Left ventricle myocardium inferior (tissue), 1 donor: ENCODE data around the gene LIN52. TPM values are rescaled to one million over a fixed set of nuclear protein-coding genes. Genes with fewer than 3 reads are reported as not detected.

Source experiments
- DNase-seq: peaks from one replicate; pipeline ENCODE4 v3.0.0-alpha.2; 2020
- H3K27ac ChIP-seq: fragments of 200-600 bp; replicated peaks from 2 replicates; pipeline ENCODE4 v1.8.0; 2021
- H3K27me3 ChIP-seq: fragments of 200-600 bp; 2 replicates; pipeline ENCODE4 v1.8.0; 2021; ENCODE audit warnings: low read depth
- H3K36me3 ChIP-seq: fragments of 200-600 bp; 2 replicates; pipeline ENCODE4 v1.8.0; 2021
- H3K4me1 ChIP-seq: fragments of 200-600 bp; 2 replicates; pipeline ENCODE4 v1.8.0; 2021
- H3K4me3 ChIP-seq: fragments of 200-600 bp; 2 replicates; pipeline ENCODE4 v1.8.0; 2021; ENCODE audit warnings: mild to moderate bottlenecking, moderate library complexity
- H3K9me3 ChIP-seq: fragments of 200-600 bp; replicated peaks from 2 replicates; pipeline ENCODE4 v1.8.0; 2021
- intact Hi-C: fragments of 100-400 bp; cut with micrococcal nuclease; formaldehyde crosslinking; loops from one replicate; pipeline ENCODE4 v1.11.0; 2022
- total RNA-seq: library from RNA; stranded (reverse); fragmentation: NEBNext Ultra II Directional; extraction: Animal tissue kit (Norgen Biotek cat#: 25700); gene quantifications from one replicate; pipeline ENCODE4 v1.2.1, GENCODE V29; 2021
- TF ChIP-seq, protein P1 (sequence below): fragments of 200-600 bp; IDR thresholded peaks from 2 replicates; pipeline ENCODE4 v1.8.0; 2021; ENCODE audit warnings: antibody characterized with exemption, mild to moderate bottlenecking, borderline replicate concordance
- donor health status: DM: no; HTN: yes; CAD: no; lungs with severe emphysema.

LIN52 gene
- total RNA-seq, 1 donor from 2014 or later: 8.0 TPM

DNA sequence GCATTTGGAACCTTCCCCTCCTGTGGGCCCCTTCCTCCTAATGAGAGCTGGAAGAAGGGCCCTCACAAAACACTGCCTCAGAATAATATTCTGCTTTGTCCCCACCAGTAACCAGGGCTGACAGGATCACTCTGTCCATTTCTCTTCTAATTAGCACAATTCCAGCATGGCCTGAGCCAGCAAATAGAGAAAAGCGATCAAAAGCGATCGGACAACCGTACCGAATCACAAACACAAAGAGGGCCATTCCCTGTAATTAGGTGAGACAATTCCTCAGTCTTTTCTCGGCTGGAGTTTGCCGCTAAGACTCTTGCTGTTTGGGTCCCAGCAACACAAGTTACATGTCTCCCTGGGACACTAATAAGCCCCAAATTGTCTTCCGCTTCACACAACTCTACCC, 118.9 kb downstream of the LIN52 start:
- intact Hi-C loops: no loop called here
- H3K27me3 ChIP-seq: no peaks in the 10 kb centered on the region
- TF ChIP-seq, protein P1, sequence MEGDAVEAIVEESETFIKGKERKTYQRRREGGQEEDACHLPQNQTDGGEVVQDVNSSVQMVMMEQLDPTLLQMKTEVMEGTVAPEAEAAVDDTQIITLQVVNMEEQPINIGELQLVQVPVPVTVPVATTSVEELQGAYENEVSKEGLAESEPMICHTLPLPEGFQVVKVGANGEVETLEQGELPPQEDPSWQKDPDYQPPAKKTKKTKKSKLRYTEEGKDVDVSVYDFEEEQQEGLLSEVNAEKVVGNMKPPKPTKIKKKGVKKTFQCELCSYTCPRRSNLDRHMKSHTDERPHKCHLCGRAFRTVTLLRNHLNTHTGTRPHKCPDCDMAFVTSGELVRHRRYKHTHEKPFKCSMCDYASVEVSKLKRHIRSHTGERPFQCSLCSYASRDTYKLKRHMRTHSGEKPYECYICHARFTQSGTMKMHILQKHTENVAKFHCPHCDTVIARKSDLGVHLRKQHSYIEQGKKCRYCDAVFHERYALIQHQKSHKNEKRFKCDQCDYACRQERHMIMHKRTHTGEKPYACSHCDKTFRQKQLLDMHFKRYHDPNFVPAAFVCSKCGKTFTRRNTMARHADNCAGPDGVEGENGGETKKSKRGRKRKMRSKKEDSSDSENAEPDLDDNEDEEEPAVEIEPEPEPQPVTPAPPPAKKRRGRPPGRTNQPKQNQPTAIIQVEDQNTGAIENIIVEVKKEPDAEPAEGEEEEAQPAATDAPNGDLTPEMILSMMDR: no peak
- no peak overlapping the region for H3K4me3 ChIP-seq
- DNase-seq: no peak
- H3K36me3 ChIP-seq: peaks cover 28% of the 10 kb centered on the region
- no peak overlapping the region for H3K27ac ChIP-seq
- H3K9me3 ChIP-seq: no peaks in the 10 kb centered on the region
- no peaks in the 10 kb centered on the region for H3K4me1 ChIP-seq

DNA sequence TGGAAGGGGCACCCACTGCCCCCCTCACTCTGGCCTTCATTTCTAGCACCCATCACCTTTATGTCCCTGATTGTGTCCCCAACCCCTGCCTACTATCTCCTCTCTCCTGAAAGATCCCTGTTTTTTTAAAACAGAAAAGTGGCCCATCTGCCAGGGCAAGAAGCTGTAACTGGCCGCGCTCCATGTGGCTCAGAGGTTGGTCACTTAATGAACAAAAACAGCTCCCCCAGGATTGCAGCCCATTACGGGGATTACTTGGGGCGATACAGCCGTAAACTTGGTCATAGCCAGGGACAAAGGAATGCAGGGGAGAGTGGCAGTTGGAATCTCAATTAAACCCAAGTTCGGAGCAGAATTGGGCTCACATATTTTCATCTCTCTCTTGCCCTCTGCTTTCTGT, 119.7 kb downstream of the LIN52 start:
- H3K9me3 ChIP-seq: no peaks in the 10 kb centered on the region
- H3K27me3 ChIP-seq: no peaks in the 10 kb centered on the region
- H3K4me1 ChIP-seq: no peaks in the 10 kb centered on the region
- no peak overlapping the region for H3K27ac ChIP-seq
- no peak overlapping the region for H3K4me3 ChIP-seq
- peaks cover 20% of the 10 kb centered on the region for H3K36me3 ChIP-seq
- TF ChIP-seq, protein P1: no peak
- DNase-seq: no peak
- intact Hi-C loops: no loop called here

DNA sequence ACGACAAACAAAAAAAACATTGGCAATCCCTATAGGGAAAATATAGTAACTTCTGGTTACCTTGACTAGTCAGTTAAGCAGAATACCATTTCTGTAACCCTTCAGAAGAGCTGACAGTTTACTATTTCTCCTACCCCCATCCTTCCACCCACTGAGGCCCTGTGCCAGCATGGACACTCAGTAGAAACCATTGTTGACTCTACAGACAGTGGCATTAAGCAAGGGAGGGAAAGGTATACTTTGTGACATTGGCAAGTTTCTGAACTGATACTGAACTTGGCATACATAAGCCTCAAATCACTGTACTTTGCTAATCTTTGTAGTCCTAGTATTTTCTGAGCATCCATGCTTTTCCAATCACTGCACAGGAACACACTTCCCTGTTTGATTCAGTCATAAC, 121.1 kb downstream of the LIN52 start:
- intact Hi-C loops: no loop called here

DNA sequence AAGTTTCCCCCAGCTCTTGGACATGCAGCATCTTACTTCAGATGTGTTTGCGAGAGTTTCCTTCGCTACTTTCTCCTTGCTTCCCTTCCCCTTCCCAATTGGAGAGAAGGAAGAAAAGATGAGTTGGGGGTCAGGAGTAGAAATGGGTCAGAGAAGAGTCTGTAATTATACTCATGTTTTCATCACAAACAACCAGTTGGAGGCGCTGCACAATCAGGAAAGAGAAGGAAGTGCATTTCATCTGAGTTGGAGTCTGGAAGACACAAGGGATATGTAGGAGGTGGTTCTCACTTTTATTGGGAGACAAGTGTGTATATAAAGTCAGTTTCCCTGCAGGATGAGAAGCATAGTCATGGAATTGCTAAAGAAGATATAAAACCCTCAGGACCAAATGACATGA, 123.2 kb downstream of the LIN52 start:
- Histone ChIP-seq H3K4me3 (no peak overlapping the region), H3K36me3 (peaks cover 4% of the 10 kb centered on the region), H3K27ac (no peak overlapping the region), H3K9me3 (no peaks in the 10 kb centered on the region), H3K4me1 (no peaks in the 10 kb centered on the region), H3K27me3 (peaks cover 18% of the 10 kb centered on the region)
- DNase-seq: no peak
- intact Hi-C loops: no loop called here
- TF ChIP-seq, protein P1: no peak

More for the DNA sequence above, 121.1 kb downstream of the LIN52 start:
- peaks cover 4% of the 10 kb centered on the region for H3K27me3 ChIP-seq
- no peaks in the 10 kb centered on the region for H3K4me1 ChIP-seq
- H3K9me3 ChIP-seq: no peaks in the 10 kb centered on the region
- DNase-seq: no peak
- TF ChIP-seq, protein P1: no peak
- H3K36me3 ChIP-seq: peaks cover 10% of the 10 kb centered on the region
- H3K4me3 ChIP-seq: no peak overlapping the region
- H3K27ac ChIP-seq: no peak overlapping the region

DNA sequence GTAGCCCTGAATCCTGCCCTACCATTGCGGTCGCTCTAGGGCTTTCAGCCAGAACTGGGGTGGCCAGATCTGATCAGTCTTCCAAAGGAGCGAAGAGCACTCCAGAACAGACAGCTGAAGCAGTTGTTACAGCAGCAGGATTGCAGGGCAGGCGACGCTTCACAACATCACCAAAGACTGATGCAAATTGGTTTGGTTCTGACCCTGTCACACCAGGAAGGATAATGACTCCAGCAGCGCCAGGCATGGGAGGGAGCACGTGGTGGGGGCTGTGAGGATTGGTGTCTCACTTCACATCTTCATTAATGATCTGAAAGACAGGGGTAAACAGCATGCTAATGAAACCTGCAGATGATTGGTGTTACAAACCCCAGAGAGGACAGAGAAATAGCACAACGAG, 123.9 kb downstream of the LIN52 start:
- H3K4me1 ChIP-seq: no peaks in the 10 kb centered on the region
- DNase-seq: no peak
- no peak overlapping the region for H3K27ac ChIP-seq
- no peak overlapping the region for H3K4me3 ChIP-seq
- intact Hi-C loops: no loop called here
- no peaks in the 10 kb centered on the region for H3K36me3 ChIP-seq
- H3K27me3 ChIP-seq: peaks cover 18% of the 10 kb centered on the region
- TF ChIP-seq, protein P1: no peak
- H3K9me3 ChIP-seq: no peaks in the 10 kb centered on the region
